Heart right ventricle (tissue), 16 donors: Measurements from ENCODE around the gene LRRTM4. TPM values are rescaled to one million over a fixed set of nuclear protein-coding genes. Genes with fewer than 3 reads are reported as not detected.

Source experiments
- ATAC-seq, 8 donors: fragments of 200-7000 bp; cut with Tn5 transposase; one replicate each; pipeline ENCODE4 v1.9.1; 2020; ENCODE audit warnings: mild to moderate bottlenecking in 8 of 8, moderate library complexity in 8 of 8, moderate number of reproducible peaks in 1 of 8
- DNase-seq, 2 donors: peaks; one replicate each; pipeline ENCODE4 v3.0.0-alpha.2; 2020
- H3K27ac ChIP-seq, 10 donors: fragments of 200-600 bp; sonication (generic) in 2 of 10; one replicate each; pipeline versions ENCODE4 v1.5.0 to v1.8.0; 2020 to 2022; ENCODE audit warnings: mild to moderate bottlenecking in 3 of 10
- H3K27me3 ChIP-seq, 7 donors: fragments of 200-600 bp; one replicate each; pipeline ENCODE4 v1.8.0; 2021 to 2022; ENCODE audit warnings: mild to moderate bottlenecking in 2 of 7
- H3K36me3 ChIP-seq, 9 donors: fragments of 200-600 bp; sonication (generic) in 1 of 9; one replicate each; pipeline versions ENCODE4 v1.5.0 to v1.8.0; 2020 to 2022; ENCODE audit warnings: mild to moderate bottlenecking in 2 of 9
- H3K4me1 ChIP-seq, 9 donors: fragments of 200-600 bp; sonication (generic) in 1 of 9; one replicate each; pipeline versions ENCODE4 v1.5.0 to v1.8.0; 2020 to 2022; ENCODE audit warnings: mild to moderate bottlenecking in 4 of 9
- H3K4me3 ChIP-seq, 10 donors: fragments of 200-600 bp; sonication (generic) in 2 of 10; one replicate each; pipeline versions ENCODE4 v1.5.0 to v1.8.0; 2020 to 2022; ENCODE audit warnings: mild to moderate bottlenecking in 7 of 10, moderate library complexity in 2 of 10
- H3K9me3 ChIP-seq, 11 donors: fragments of 200-600 bp in 10 of 11; sonication (generic) in 2 of 11; one replicate each; pipeline versions ENCODE4 v1.5.0 to v1.8.0; 2013 to 2022; ENCODE audit warnings: mild to moderate bottlenecking in 2 of 11, control low read depth in 1 of 11, moderate library complexity in 1 of 11
- CTCF ChIP-seq, 9 donors: fragments of 200-600 bp; sonication (generic) in 2 of 9; IDR thresholded peaks; one replicate each; pipeline versions ENCODE4 v1.5.0 to v1.8.0; 2021 to 2022; ENCODE audit warnings: antibody characterized with exemption in 9 of 9, mild to moderate bottlenecking in 5 of 9, moderate library complexity in 1 of 9
- WGBS, 2 donors: extraction: QIAGEN DNeasy Blood & Tissue Kit; methylation state at CpG; one replicate each; pipeline ENCODE4 v1.1.7; 2013; ENCODE audit warnings: inconsistent platforms in 1 of 2; 5-methylcytosine and 5-hydroxymethylcytosine counted together
- intact Hi-C, 10 donors: fragments of 100-400 bp; cut with DNase I; formaldehyde crosslinking; loops; one replicate each; pipeline versions ENCODE4 v1.11.1 to v1.14.2; 2022
- polyA plus RNA-seq, 2 donors: library from polyadenylated mRNA; stranded (reverse); fragments of 200-250 nt; gene quantifications; one replicate each; pipeline ENCODE4 v1.2.3, GENCODE V29; 2013
- total RNA-seq, 10 donors: library from RNA; stranded (reverse); fragmentation: NEBNext Ultra II Directional in 3 of 10; extraction: Animal tissue kit (Norgen Biotek cat#: 25700) in 3 of 10; gene quantifications; one replicate each; pipeline versions ENCODE4 v1.2.1 to v1.2.4, GENCODE V29; 2021 to 2023
- donor health status: Arrhythmogenic right ventricular cardiomyopathy.
- donor health status: ischemic (EF 13 %, LVEDD 7.1; RV severe dilation, severe dysfunction).
- donor health status: healthy with polysubstance abuse.
- donor health status: DM: no; HTN: yes; CAD: no.
- donor health status: DM: no; HTN: no; CAD: no.
- donor health status: ischemic (EF 25% LVEDD 6.9; RV normal size, moderate dysfunction).
- donor health status: ischemic (EF 25% LVEDD 5.7; RV mildly dilated, moderate dysfunction).
- donor health status: healthy.
- donor health status: DM: yes; HTN: yes; CAD: no.
- donor health status: Ischemic cardiomyopathy.
- donor health status: ischemic (EF 35%, LVEDD 5.7; RV mildly dilated, moderate dysfunction).
- donor health status: nonischemic (EF 11% LVEDD 7.7; RV severe dilation, severe dysfunction).
- donor health status: DM: yes; HTN: yes; CAD: no.
- donor health status: PGD.
- donor health status: ischemic (EF 29% LVEDD 5.4; RV normal size, mild dysfunction).
- donor health status: nonischemic (EF 23%, LVEDD 6.1; RV moderate dilation, normal function).

Gene LRRTM4
- total and polyA plus RNA-seq, 12 donors, result 0.11 to 2.2 (median 0.98) TPM

- Histone ChIP-seq H3K36me3 (no peaks in the 10 kb centered on the region), H3K27ac (no peak overlapping the region), H3K27me3 (no peaks in the 10 kb centered on the region), H3K4me1 (no peaks in the 10 kb centered on the region), H3K9me3 (no peaks in the 10 kb centered on the region), H3K4me3 (no peak overlapping the region)
- no peak for TF ChIP-seq CTCF (IDR thresholded peaks at IDR 0.05)
- 83 to 85% methylated on average over 6 of the region's 6 CpGs for WGBS, 2 donors
- no peak for ATAC-seq
- intact Hi-C loops, result no loop called here
- no peak for DNase-seq
Measured at GRCh38 chr2:77507657-77508056, 14.5 kb downstream of the LRRTM4 start.

- Histone ChIP-seq H3K27ac (no peak overlapping the region), H3K27me3 (no peaks in the 10 kb centered on the region), H3K4me3 (no peak overlapping the region), H3K36me3 (no peaks in the 10 kb centered on the region), H3K4me1 (no peaks in the 10 kb centered on the region), H3K9me3 (no peaks in the 10 kb centered on the region)
- DNase-seq, result no peak
- ATAC-seq, result peak in 2 of 8 donors; percentile 53 to 60
- intact Hi-C loops, result no loop called here
- no peak for TF ChIP-seq CTCF (IDR thresholded peaks at IDR 0.05)
- 84 to 91% methylated on average over 7 of the region's 7 CpGs for WGBS, 2 donors
Measured at GRCh38 chr2:77488141-77488540, 34.0 kb downstream of the LRRTM4 start.

GRCh38 chr2:77487074-77487803 is 34.9 kb downstream of the LRRTM4 start:
- 79 to 82% methylated on average over 15 of the region's 15 CpGs for WGBS, 2 donors
- DNase-seq (no peak), ATAC-seq (no peak)
- no peak overlapping the region for H3K4me3 ChIP-seq
- intact Hi-C loops, result no loop called here
- H3K36me3 ChIP-seq, result no peaks in the 10 kb centered on the region
- H3K9me3 ChIP-seq, result no peaks in the 10 kb centered on the region
- H3K4me1 ChIP-seq, result no peaks in the 10 kb centered on the region
- no peaks in the 10 kb centered on the region for H3K27me3 ChIP-seq
- no peak overlapping the region for H3K27ac ChIP-seq
- TF ChIP-seq CTCF (IDR thresholded peaks at IDR 0.05), result no peak

- H3K36me3 ChIP-seq, result no peaks in the 10 kb centered on the region
- no peaks in the 10 kb centered on the region for H3K27me3 ChIP-seq
- TF ChIP-seq CTCF (IDR thresholded peaks at IDR 0.05), result no peak
- H3K9me3 ChIP-seq, result no peaks in the 10 kb centered on the region
- H3K27ac ChIP-seq, result no peak overlapping the region
- DNase-seq (no peak), ATAC-seq (no peak)
- no peak overlapping the region for H3K4me3 ChIP-seq
- intact Hi-C loops, result no loop called here
- no peaks in the 10 kb centered on the region for H3K4me1 ChIP-seq
Measured at GRCh38 chr2:77484026-77484425, 38.1 kb downstream of the LRRTM4 start.
